NT2/D1 (cell line): ENCODE results near the gene SND1.

Experiments used
- SUZ12 ChIP-seq: IDR thresholded peaks from 2 replicates; pipeline ENCODE4 v1.6.1; 2011; ENCODE audit not compliant: insufficient read length, insufficient read depth; ENCODE audit errors: extremely low read depth
- YY1 ChIP-seq: IDR thresholded peaks from 2 replicates; pipeline ENCODE4 v1.6.1; 2011; ENCODE audit not compliant: insufficient read length, insufficient read depth
- ZNF274 ChIP-seq: IDR thresholded peaks from 2 replicates; pipeline ENCODE4 v1.6.1; 2011; ENCODE audit warnings: mild to moderate bottlenecking, low read depth, low read length

GRCh38 chr7:127760436-127761031, 108.5 kb downstream of the SND1 start:
- no peak for TF ChIP-seq SUZ12
- TF ChIP-seq YY1, result no peak
- TF ChIP-seq ZNF274, result no peak
